KBM-7 (cell line): ENCODE data around the gene TGFBI.
A peak's percentile ranks its signal among the peaks of the same experiment; 100 is the strongest.

Experiments used
- DNase-seq: peaks from one replicate; pipeline ENCODE4 v3.0.0-alpha.2; 2015
- in situ Hi-C: fragments of 300-500 bp; cut with MboI; formaldehyde crosslinking; loops from 2 replicates; pipeline ENCODE4 v1.14.3; 2020; ENCODE audit warnings: low sequenced_read_pairs, low pct_unique_long_range_greater_than_20kb, mixed read lengths

TGFBI gene

GRCh38 chr5:136020383-136021015 lies 8.3 kb upstream of the TGFBI start:
- DNase-seq: peak; percentile 35
- in situ Hi-C loops: no loop called here

- in situ Hi-C loops: no loop called here
- no peak for DNase-seq
Measured at GRCh38 chr5:136021016-136021405, 7.8 kb upstream of the TGFBI start.

GRCh38 chr5:136022965-136023364 lies 5.8 kb upstream of the TGFBI start:
- in situ Hi-C loops: no loop called here

GRCh38 chr5:136023958-136024541 lies 4.7 kb upstream of the TGFBI start:
- in situ Hi-C loops: no loop called here
- no peak for DNase-seq

More at GRCh38 chr5:136022965-136023364, 5.8 kb upstream of the TGFBI start:
- DNase-seq: no peak

GRCh38 chr5:136025900-136026299 lies 2.9 kb upstream of the TGFBI start:
- no peak for DNase-seq
- in situ Hi-C loops: no loop called here

- DNase-seq: no peak
- in situ Hi-C loops: no loop called here
Measured at GRCh38 chr5:136026636-136027035, 2.2 kb upstream of the TGFBI start.

- in situ Hi-C loops: no loop called here
- DNase-seq: no peak
Measured at GRCh38 chr5:136027311-136027710, 1.5 kb upstream of the TGFBI start.

- in situ Hi-C loops: no loop called here
- DNase-seq: no peak
Measured at GRCh38 chr5:136028090-136028489, 698 bp upstream of the TGFBI start.

- in situ Hi-C loops: no loop called here
- DNase-seq: no peak
Measured at GRCh38 chr5:136030252-136030651, 1.5 kb downstream of the TGFBI start.

GRCh38 chr5:136030956-136031611 lies 2.3 kb downstream of the TGFBI start:
- in situ Hi-C loops: no loop called here
- DNase-seq: no peak

- in situ Hi-C loops: no loop called here
- DNase-seq: no peak
Measured at GRCh38 chr5:136031711-136032110, 2.9 kb downstream of the TGFBI start.

- in situ Hi-C loops: no loop called here
- no peak for DNase-seq
Measured at GRCh38 chr5:136032564-136032963, 3.8 kb downstream of the TGFBI start.

- in situ Hi-C loops: no loop called here
- DNase-seq: no peak
Measured at GRCh38 chr5:136033234-136033633, 4.4 kb downstream of the TGFBI start.

- in situ Hi-C loops: no loop called here
- DNase-seq: peak; percentile 65
Measured at GRCh38 chr5:136033848-136034247, 5.1 kb downstream of the TGFBI start.

- in situ Hi-C loops: no loop called here
Measured at GRCh38 chr5:136034492-136034891, 5.7 kb downstream of the TGFBI start.

GRCh38 chr5:136034984-136035383 lies 6.2 kb downstream of the TGFBI start:
- in situ Hi-C loops: no loop called here

More at GRCh38 chr5:136034492-136034891, 5.7 kb downstream of the TGFBI start:
- DNase-seq: no peak

GRCh38 chr5:136035837-136036236 lies 7.0 kb downstream of the TGFBI start:
- no peak for DNase-seq
- in situ Hi-C loops: no loop called here

More at GRCh38 chr5:136034984-136035383, 6.2 kb downstream of the TGFBI start:
- no peak for DNase-seq

- in situ Hi-C loops: no loop called here
- no peak for DNase-seq
Measured at GRCh38 chr5:136036293-136036911, 7.6 kb downstream of the TGFBI start.

GRCh38 chr5:136037001-136037705 lies 8.4 kb downstream of the TGFBI start:
- peak; percentile 93 for DNase-seq

GRCh38 chr5:136038635-136039034 lies 9.8 kb downstream of the TGFBI start:
- in situ Hi-C loops: no loop called here
- no peak for DNase-seq

More at GRCh38 chr5:136037001-136037705, 8.4 kb downstream of the TGFBI start:
- in situ Hi-C loops: no loop called here
